Osteoblast (primary cell): ENCODE results near the gene UBA1. TPM values are rescaled to one million over a fixed set of nuclear protein-coding genes. Genes with fewer than 3 reads are reported as not detected.

Experiments used
- DNase-seq: peaks from one replicate; pipeline ENCODE4 v3.0.0; 2011; ENCODE audit warnings: low spot score, mixed read lengths; ENCODE audit not compliant: insufficient read length; ENCODE audit errors: missing footprints
- H2AFZ ChIP-seq: 2 replicates; pipeline ENCODE4 v1.6.0; 2011; ENCODE audit warnings: mild to moderate bottlenecking, low read length
- H3K27ac ChIP-seq: 2 replicates; pipeline ENCODE4 v1.5.1; 2011; ENCODE audit warnings: mild to moderate bottlenecking, low read depth, low read length, moderate library complexity
- H3K27me3 ChIP-seq: 2 replicates; pipeline ENCODE4 v1.6.0; 2012; ENCODE audit warnings: mild to moderate bottlenecking, control low read depth, inconsistent platforms, low read length, moderate library complexity; ENCODE audit not compliant: insufficient read depth
- H3K36me3 ChIP-seq: 2 replicates; pipeline ENCODE4 v1.5.1; 2011; ENCODE audit warnings: mild to moderate bottlenecking, low read length, control low read depth, moderate library complexity; ENCODE audit not compliant: insufficient read depth
- H3K4me1 ChIP-seq: 2 replicates; pipeline ENCODE4 v1.5.1; 2011; ENCODE audit warnings: mild to moderate bottlenecking, low read length, control low read depth, moderate library complexity; ENCODE audit not compliant: insufficient read depth
- H3K4me2 ChIP-seq: 2 replicates; pipeline ENCODE4 v1.6.0; 2011; ENCODE audit warnings: mild to moderate bottlenecking, low read length; ENCODE audit not compliant: insufficient read depth
- H3K4me3 ChIP-seq: fragments of 200-600 bp; sonication (generic); 3 replicates; pipeline ENCODE4 v1.5.1; 2012; ENCODE audit warnings: mild to moderate bottlenecking, low read length, inconsistent platforms; ENCODE audit not compliant: insufficient read depth
- H3K79me2 ChIP-seq: 2 replicates; pipeline ENCODE4 v1.6.0; 2012; ENCODE audit warnings: mild to moderate bottlenecking, low read length, control low read depth, inconsistent platforms; ENCODE audit not compliant: insufficient read depth
- H3K9me3 ChIP-seq: 2 replicates; pipeline ENCODE4 v1.5.1; 2011; ENCODE audit warnings: low read depth, low read length, control low read depth
- H4K20me1 ChIP-seq: 2 replicates; pipeline ENCODE4 v1.6.0; 2012; ENCODE audit warnings: mild to moderate bottlenecking, low read length, control low read depth; ENCODE audit not compliant: insufficient read depth
- CTCF ChIP-seq: IDR thresholded peaks from 2 replicates; pipeline ENCODE4 v1.5.1; 2011; ENCODE audit warnings: mild to moderate bottlenecking, low read depth, low read length, moderate library complexity; ENCODE audit errors: extremely low read depth
- total RNA-seq: library from RNA; depleted of rRNA; stranded (reverse); fragments of >200 nt; gene quantifications from 2 replicates; pipeline ENCODE4 v1.2.3, GENCODE V29; 2012

The UBA1 gene
- total RNA-seq, 1 donor = 142 TPM

GRCh38 chrX:47185241-47185640 lies 8.4 kb upstream of the UBA1 start:
- Histone ChIP-seq H4K20me1 (peaks cover 11% of the 10 kb centered on the region), H3K4me2 (no peak overlapping the region), H3K4me1 (peaks cover 2% of the 10 kb centered on the region)

GRCh38 chrX:47186096-47186740 lies 7.4 kb upstream of the UBA1 start:
- DNase-seq = peak; percentile 35
- peaks cover 4% of the 10 kb centered on the region for H3K4me1 ChIP-seq
- no peak overlapping the region for H2AFZ ChIP-seq
- no peak overlapping the region for H3K27ac ChIP-seq
- no peaks in the 10 kb centered on the region for H3K9me3 ChIP-seq
- H3K27me3 ChIP-seq = peaks cover 3% of the 10 kb centered on the region
- peaks cover 15% of the 10 kb centered on the region for H3K36me3 ChIP-seq
- no peak overlapping the region for H3K4me3 ChIP-seq
- no peak overlapping the region for H3K4me2 ChIP-seq
- H3K79me2 ChIP-seq = no peaks in the 10 kb centered on the region
- TF ChIP-seq CTCF = no peak
- peaks cover 6% of the 10 kb centered on the region for H4K20me1 ChIP-seq

More at GRCh38 chrX:47185241-47185640, 8.4 kb upstream of the UBA1 start:
- peaks cover 23% of the 10 kb centered on the region for H3K36me3 ChIP-seq
- no peaks in the 10 kb centered on the region for H3K79me2 ChIP-seq
- no peak overlapping the region for H3K27ac ChIP-seq
- no peak overlapping the region for H2AFZ ChIP-seq
- H3K4me3 ChIP-seq = no peak overlapping the region
- no peak for TF ChIP-seq CTCF
- peaks cover 3% of the 10 kb centered on the region for H3K27me3 ChIP-seq
- DNase-seq = peak; percentile 31
- H3K9me3 ChIP-seq = no peaks in the 10 kb centered on the region

- no peak overlapping the region for H3K4me3 ChIP-seq
- DNase-seq = peak; percentile 49
- no peaks in the 10 kb centered on the region for H3K9me3 ChIP-seq
- peaks cover 10% of the 10 kb centered on the region for H3K79me2 ChIP-seq
- TF ChIP-seq CTCF = no peak
- peaks cover 3% of the 10 kb centered on the region for H3K27me3 ChIP-seq
- no peak overlapping the region for H3K27ac ChIP-seq
- no peak overlapping the region for H3K4me2 ChIP-seq
- no peak overlapping the region for H2AFZ ChIP-seq
- peaks cover 6% of the 10 kb centered on the region for H4K20me1 ChIP-seq
- peaks cover 4% of the 10 kb centered on the region for H3K4me1 ChIP-seq
- peaks cover 10% of the 10 kb centered on the region for H3K36me3 ChIP-seq
Observed at GRCh38 chrX:47187106-47187677, 6.4 kb upstream of the UBA1 start.

- Histone ChIP-seq H4K20me1 (peaks cover 4% of the 10 kb centered on the region), H3K4me3 (no peak overlapping the region), H2AFZ (no peak overlapping the region), H3K27ac (no peak overlapping the region), H3K79me2 (peaks cover 22% of the 10 kb centered on the region), H3K36me3 (peaks cover 3% of the 10 kb centered on the region), H3K27me3 (peaks cover 3% of the 10 kb centered on the region), H3K4me1 (peaks cover 15% of the 10 kb centered on the region), H3K4me2 (no peak overlapping the region), H3K9me3 (no peaks in the 10 kb centered on the region)
- DNase-seq = no peak
- TF ChIP-seq CTCF = no peak
Observed at GRCh38 chrX:47189906-47190305, 3.7 kb upstream of the UBA1 start.
